Astrocyte of the cerebellum (primary cell): ENCODE results near the gene CIAO3.

Experiments
- DNase-seq: peaks from one replicate; pipeline ENCODE4 v3.0.0-alpha.2; 2011; ENCODE audit warnings: low read depth
- H3K4me3 ChIP-seq: 2 replicates; pipeline ENCODE4 v1.5.1; 2011; ENCODE audit warnings: mild to moderate bottlenecking, low read depth, low read length, moderate library complexity
- in situ Hi-C: cut with HindIII; loops from 2 replicates; pipeline ENCODE4 v1.10.0; 2017; ENCODE audit warnings: low sequenced_read_pairs
- TF ChIP-seq, protein P1 (sequence below): IDR thresholded peaks from 2 replicates; pipeline ENCODE4 v1.5.1; 2012; ENCODE audit warnings: low read length, low read depth, moderate library complexity, mild to moderate bottlenecking; ENCODE audit errors: missing control alignments

CIAO3 gene

GRCh38 chr16:775236-775796 lies 34.5 kb upstream of the CIAO3 start:
- in situ Hi-C loops, result no loop called here
- no peak overlapping the region for H3K4me3 ChIP-seq
- TF ChIP-seq, protein P1, sequence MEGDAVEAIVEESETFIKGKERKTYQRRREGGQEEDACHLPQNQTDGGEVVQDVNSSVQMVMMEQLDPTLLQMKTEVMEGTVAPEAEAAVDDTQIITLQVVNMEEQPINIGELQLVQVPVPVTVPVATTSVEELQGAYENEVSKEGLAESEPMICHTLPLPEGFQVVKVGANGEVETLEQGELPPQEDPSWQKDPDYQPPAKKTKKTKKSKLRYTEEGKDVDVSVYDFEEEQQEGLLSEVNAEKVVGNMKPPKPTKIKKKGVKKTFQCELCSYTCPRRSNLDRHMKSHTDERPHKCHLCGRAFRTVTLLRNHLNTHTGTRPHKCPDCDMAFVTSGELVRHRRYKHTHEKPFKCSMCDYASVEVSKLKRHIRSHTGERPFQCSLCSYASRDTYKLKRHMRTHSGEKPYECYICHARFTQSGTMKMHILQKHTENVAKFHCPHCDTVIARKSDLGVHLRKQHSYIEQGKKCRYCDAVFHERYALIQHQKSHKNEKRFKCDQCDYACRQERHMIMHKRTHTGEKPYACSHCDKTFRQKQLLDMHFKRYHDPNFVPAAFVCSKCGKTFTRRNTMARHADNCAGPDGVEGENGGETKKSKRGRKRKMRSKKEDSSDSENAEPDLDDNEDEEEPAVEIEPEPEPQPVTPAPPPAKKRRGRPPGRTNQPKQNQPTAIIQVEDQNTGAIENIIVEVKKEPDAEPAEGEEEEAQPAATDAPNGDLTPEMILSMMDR, result no peak
- no peak for DNase-seq

DNA sequence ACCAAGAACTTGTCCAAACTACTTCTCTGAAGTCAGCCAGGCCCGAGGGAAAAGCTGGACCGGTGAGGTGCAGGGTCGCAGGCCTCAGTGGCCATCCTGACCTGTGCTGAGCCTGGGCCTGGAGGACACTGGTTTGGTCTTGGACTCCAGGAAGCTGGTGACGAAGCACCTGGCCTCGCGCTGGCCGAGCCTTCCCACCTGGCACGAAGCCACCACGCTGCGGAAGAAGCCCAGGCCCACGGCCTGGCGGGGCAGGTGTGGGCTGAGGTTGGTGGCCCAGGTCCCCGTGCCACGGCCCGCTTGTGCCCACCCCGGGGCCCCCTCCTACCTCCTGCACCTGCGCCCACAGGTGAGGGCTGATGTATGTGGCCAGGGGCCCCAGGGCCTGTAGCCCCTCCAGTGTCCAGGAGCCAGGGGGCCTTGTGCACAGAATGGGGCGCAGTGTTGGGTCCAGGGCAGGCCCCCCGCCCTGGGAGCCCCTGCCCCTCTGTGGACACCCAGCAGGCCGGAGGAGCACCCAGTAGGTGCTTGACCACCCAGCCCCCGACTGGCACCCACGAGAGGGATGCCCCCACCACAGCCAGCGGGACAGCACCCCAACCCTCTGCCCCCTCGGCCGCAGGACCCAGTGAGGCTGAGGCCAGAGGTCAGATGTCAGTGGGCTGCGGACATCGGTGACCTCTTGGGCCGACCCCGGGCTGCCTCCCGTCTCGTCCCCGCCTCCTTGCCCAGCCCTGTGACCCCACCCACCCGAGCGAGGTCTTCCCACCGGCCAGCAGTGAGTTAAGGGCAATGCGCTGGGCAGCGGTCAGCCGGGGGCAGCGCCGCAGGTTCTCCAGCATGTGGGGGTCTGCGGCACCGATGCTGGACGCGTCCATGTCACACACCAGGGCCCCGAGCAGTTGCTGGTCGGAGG lies 33.5 kb upstream of the CIAO3 start:
- H3K4me3 ChIP-seq, result no peak overlapping the region
- TF ChIP-seq, protein P1, result no peak
- no peak for DNase-seq
- in situ Hi-C loops, result no loop called here

DNA sequence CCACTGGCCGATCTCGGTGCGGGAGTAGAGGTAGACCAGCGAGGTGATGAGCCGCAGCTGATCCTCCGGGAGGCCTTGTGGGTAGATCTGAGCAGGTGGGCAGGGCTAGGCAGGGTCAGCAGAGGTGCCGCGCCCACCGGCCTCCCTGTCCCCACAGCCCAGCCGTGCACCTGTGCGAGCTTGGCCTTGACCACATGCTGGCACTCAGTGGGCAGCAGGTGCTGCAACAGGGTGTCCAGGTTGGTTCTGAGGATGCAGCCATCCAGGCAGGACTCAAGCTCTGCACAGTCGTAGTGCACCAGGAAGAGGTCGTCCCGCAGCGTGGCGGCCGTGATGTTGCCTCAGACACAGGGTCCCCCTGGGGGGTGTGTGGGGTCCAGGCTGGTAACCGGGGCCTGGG lies 32.2 kb upstream of the CIAO3 start:
- DNase-seq, result no peak
- H3K4me3 ChIP-seq, result no peak overlapping the region
- TF ChIP-seq, protein P1, result no peak
- in situ Hi-C loops, result no loop called here

DNA sequence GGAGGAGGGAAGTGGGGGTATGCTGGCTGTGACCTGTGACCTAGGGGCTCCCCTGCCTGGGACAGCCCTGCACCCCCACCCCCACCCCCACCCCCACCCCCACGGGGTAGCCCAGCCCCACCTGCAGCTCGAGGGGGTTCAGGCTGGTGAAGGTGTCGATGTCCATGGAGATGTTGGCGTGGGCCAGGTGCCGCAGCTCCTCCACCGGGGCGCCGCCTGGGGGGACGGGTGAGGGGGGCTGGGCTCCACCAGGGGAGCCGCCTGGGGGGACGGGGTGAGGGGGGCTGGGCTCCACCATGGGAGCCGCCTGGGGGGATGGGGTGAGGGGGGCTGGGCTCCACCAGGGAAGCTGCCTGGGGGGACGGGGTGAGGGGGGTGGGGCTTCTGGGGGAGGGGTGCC lies 29.6 kb upstream of the CIAO3 start:
- no peak for DNase-seq
- no peak overlapping the region for H3K4me3 ChIP-seq
- TF ChIP-seq, protein P1, result no peak
- in situ Hi-C loops, result no loop called here

DNA sequence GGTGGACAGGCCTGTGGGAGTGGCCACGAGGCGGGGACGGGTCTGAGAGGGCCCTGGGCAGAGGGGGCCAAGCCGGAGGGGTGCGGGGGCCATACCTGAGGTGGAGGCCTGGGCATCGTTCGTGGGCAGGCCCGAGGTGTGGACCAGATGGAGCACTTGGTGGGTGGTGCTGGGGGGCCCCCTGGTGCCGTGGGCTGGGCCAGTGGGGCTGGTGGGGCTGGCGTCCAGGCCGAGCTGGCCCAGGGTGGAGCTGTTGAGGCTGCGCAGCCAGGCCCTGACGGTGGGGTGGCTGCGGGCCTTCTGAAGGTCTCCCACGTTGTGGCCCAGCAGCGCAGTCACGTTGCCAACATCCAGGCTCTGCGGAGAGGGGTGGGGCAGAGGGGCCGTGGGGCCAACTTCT lies 29.1 kb upstream of the CIAO3 start:
- TF ChIP-seq, protein P1, result no peak
- no peak for DNase-seq
- in situ Hi-C loops, result no loop called here
- no peak overlapping the region for H3K4me3 ChIP-seq

DNA sequence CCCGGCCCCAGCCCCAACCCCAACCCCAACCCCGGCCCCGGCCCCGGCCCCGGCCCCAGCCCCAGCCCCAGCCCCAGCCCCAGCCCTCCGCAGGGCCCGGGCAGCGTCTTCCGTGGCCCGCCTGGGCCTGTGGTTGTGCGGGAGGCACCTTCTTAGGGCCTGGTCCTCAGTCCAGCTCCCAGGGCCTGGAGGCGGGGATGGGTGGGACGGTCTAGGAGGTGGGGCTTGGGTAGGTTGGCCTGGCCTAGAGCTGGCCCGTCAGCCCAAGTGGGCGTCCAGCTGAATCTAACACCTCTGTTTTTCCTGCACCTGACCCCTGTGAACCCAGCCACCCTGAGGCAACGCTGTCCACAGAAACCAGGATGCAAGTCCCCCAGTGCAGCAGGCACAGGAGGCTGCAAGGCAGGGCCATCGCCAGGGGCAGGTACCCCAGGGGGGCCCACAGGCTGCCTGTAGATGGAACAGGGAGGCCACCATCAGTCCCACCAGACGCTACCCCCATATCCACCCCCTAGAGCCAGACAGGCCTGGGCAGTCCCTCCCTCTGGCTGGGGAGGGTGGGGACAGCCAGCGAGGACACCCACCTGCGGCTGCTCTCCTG lies 28.5 kb upstream of the CIAO3 start:
- no peak overlapping the region for H3K4me3 ChIP-seq
- TF ChIP-seq, protein P1, result no peak
- in situ Hi-C loops, result no loop called here
- DNase-seq, result no peak
